Measurements from ENCODE around the gene MTHFD2L. TPM values are rescaled to one million over a fixed set of nuclear protein-coding genes. Genes with fewer than 3 reads are reported as not detected.

Gene MTHFD2L
- total RNA-seq, 1 donor from 2014 or later: 12.4 TPM

GRCh38 chr4:74156521-74156920 lies 1.4 kb upstream of the MTHFD2L start:
- Histone ChIP-seq H3K4me3 (ENCODE audit: insufficient read depth, low read depth, low read length) (no peak overlapping the region), H3K4me1 (ENCODE audit: insufficient read depth, low read length) (peaks cover 11% of the 10 kb centered on the region), H2AFZ (ENCODE audit: low read depth, low read length) (no peak overlapping the region), H3K79me2 (ENCODE audit: insufficient read depth, low read length) (peaks cover 30% of the 10 kb centered on the region), H3K9me3 (ENCODE audit: insufficient read depth, low read depth, low read length) (no peaks in the 10 kb centered on the region), H3K4me2 (ENCODE audit: low read length) (peak overlapping the region; percentile 92), H4K20me1 (ENCODE audit: insufficient read depth, low read length) (no peaks in the 10 kb centered on the region), H3K36me3 (ENCODE audit: insufficient read depth, low read length) (no peaks in the 10 kb centered on the region), H3K9ac (ENCODE audit: low read length) (peak overlapping the region; percentile 94), H3K27ac (ENCODE audit: low read depth, low read length) (peak overlapping the region; percentile 96), H3K27me3 (ENCODE audit: insufficient read depth, low read length) (no peaks in the 10 kb centered on the region)
- H3K36me3 Mint-ChIP-seq (ENCODE audit: low read depth, unreplicated experiment): peaks cover 8% of the 10 kb centered on the region
- H3K4me1 Mint-ChIP-seq (ENCODE audit: low read depth, unreplicated experiment): peaks cover 9% of the 10 kb centered on the region
- TF ChIP-seq CTCF (IDR thresholded peaks at IDR 0.05; ENCODE audit: insufficient read depth, low read depth, low read length) (no peak), EZH2 (IDR thresholded peaks at IDR 0.05; ENCODE audit: insufficient read depth, low read length) (no peak)
- H3K9me3 Mint-ChIP-seq (ENCODE audit: unreplicated experiment): no peaks in the 10 kb centered on the region
- H3K4me3 Mint-ChIP-seq (ENCODE audit: unreplicated experiment): peak overlapping the region; percentile 84
- DNase-seq (ENCODE audit: low read depth) (no peak), FAIRE-seq (peak; percentile 83)
- H3K27ac Mint-ChIP-seq (ENCODE audit: unreplicated experiment): peak overlapping the region; percentile 96
- H3K27me3 Mint-ChIP-seq (ENCODE audit: low read depth, unreplicated experiment): no peaks in the 10 kb centered on the region

GRCh38 chr4:74157154-74157553 lies 764 bp upstream of the MTHFD2L start:
- H4K20me1 ChIP-seq (ENCODE audit: insufficient read depth, low read length): no peaks in the 10 kb centered on the region

More at GRCh38 chr4:74157154-74157553, 764 bp upstream of the MTHFD2L start:
- TF ChIP-seq EZH2 (IDR thresholded peaks at IDR 0.05; ENCODE audit: insufficient read depth, low read length) (no peak), CTCF (IDR thresholded peaks at IDR 0.05; ENCODE audit: insufficient read depth, low read depth, low read length) (no peak)
- Mint-ChIP-seq H3K27me3 (ENCODE audit: low read depth, unreplicated experiment) (no peaks in the 10 kb centered on the region), H3K4me1 (ENCODE audit: low read depth, unreplicated experiment) (peaks cover 10% of the 10 kb centered on the region), H3K9me3 (ENCODE audit: unreplicated experiment) (no peaks in the 10 kb centered on the region), H3K4me3 (ENCODE audit: unreplicated experiment) (peak overlapping the region; percentile 84), H3K27ac (ENCODE audit: unreplicated experiment) (peak overlapping the region; percentile 96), H3K36me3 (ENCODE audit: low read depth, unreplicated experiment) (peaks cover 10% of the 10 kb centered on the region)
- Histone ChIP-seq H3K36me3 (ENCODE audit: insufficient read depth, low read length) (no peaks in the 10 kb centered on the region), H3K4me3 (ENCODE audit: insufficient read depth, low read depth, low read length) (peak overlapping the region; percentile 92), H3K27ac (ENCODE audit: low read depth, low read length) (peak overlapping the region; percentile 96), H3K4me1 (ENCODE audit: insufficient read depth, low read length) (peaks cover 11% of the 10 kb centered on the region), H3K27me3 (ENCODE audit: insufficient read depth, low read length) (no peaks in the 10 kb centered on the region), H3K79me2 (ENCODE audit: insufficient read depth, low read length) (peaks cover 30% of the 10 kb centered on the region), H2AFZ (ENCODE audit: low read depth, low read length) (peak overlapping the region; percentile 95), H3K4me2 (ENCODE audit: low read length) (peak overlapping the region; percentile 92), H3K9me3 (ENCODE audit: insufficient read depth, low read depth, low read length) (no peaks in the 10 kb centered on the region), H3K9ac (ENCODE audit: low read length) (peak overlapping the region; percentile 94)
- FAIRE-seq (peak; percentile 41), DNase-seq (ENCODE audit: low read depth) (peak; percentile 48)
